Stimulated activated CD4-positive, alpha-beta T cell treated with anti-CD3 and anti-CD28 coated beads, Interleukin-15, amount 100 ng/mL, for 1 hour (primary cell): ENCODE data around the gene ZFAND3.
"Not testable (repeated sequence)": the region's sequence is repeated elsewhere in the genome, so short reads cannot be mapped to it uniquely, and the experiment has no call there.

Experiments
- DNase-seq, 2 donors: peaks; one replicate each; pipeline ENCODE4 v3.0.0-alpha.2; 2020; ENCODE audit warnings: low read depth in 1 of 2, low spot score in 1 of 2

The ZFAND3 gene

GRCh38 chr6:37891072-37891471 lies 71.5 kb downstream of the ZFAND3 start:
- no peak for DNase-seq

GRCh38 chr6:37893257-37893656 lies 73.7 kb downstream of the ZFAND3 start:
- DNase-seq = no peak

- DNase-seq = not testable (repeated sequence)
These were observed 74.2 kb downstream of the ZFAND3 start for GRCh38 chr6:37893734-37894133.

- no peak for DNase-seq
These were observed 75.1 kb downstream of the ZFAND3 start for GRCh38 chr6:37894585-37894984.

GRCh38 chr6:37897321-37897720 lies 77.8 kb downstream of the ZFAND3 start:
- DNase-seq = no peak

- no peak for DNase-seq
These were observed 78.4 kb downstream of the ZFAND3 start for GRCh38 chr6:37897818-37898515.

GRCh38 chr6:37903351-37904340 lies 84.1 kb downstream of the ZFAND3 start:
- DNase-seq = no peak

GRCh38 chr6:37904590-37904989 lies 85.1 kb downstream of the ZFAND3 start:
- DNase-seq = no peak

GRCh38 chr6:37906121-37906520 lies 86.6 kb downstream of the ZFAND3 start:
- no peak for DNase-seq

- DNase-seq = no peak
These were observed 91.5 kb downstream of the ZFAND3 start for GRCh38 chr6:37910998-37911397.

- no peak for DNase-seq
These were observed 93.7 kb downstream of the ZFAND3 start for GRCh38 chr6:37913210-37913609.

GRCh38 chr6:37915463-37915862 lies 95.9 kb downstream of the ZFAND3 start:
- DNase-seq = no peak

- no peak for DNase-seq
These were observed 96.6 kb downstream of the ZFAND3 start for GRCh38 chr6:37916149-37916548.

GRCh38 chr6:37916675-37917074 lies 97.1 kb downstream of the ZFAND3 start:
- no peak for DNase-seq

- no peak for DNase-seq
These were observed 98.0 kb downstream of the ZFAND3 start for GRCh38 chr6:37917566-37917965.

- no peak for DNase-seq
These were observed 100.1 kb downstream of the ZFAND3 start for GRCh38 chr6:37919417-37920157.

GRCh38 chr6:37920667-37921066 lies 101.1 kb downstream of the ZFAND3 start:
- no peak for DNase-seq

- no peak for DNase-seq
These were observed 103.0 kb downstream of the ZFAND3 start for GRCh38 chr6:37922563-37922962.

GRCh38 chr6:37923514-37923913 lies 104.0 kb downstream of the ZFAND3 start:
- DNase-seq = no peak

GRCh38 chr6:37926661-37927060 lies 107.1 kb downstream of the ZFAND3 start:
- no peak for DNase-seq

- DNase-seq = no peak
These were observed 108.7 kb downstream of the ZFAND3 start for GRCh38 chr6:37928217-37928616.
